ENCODE results near the gene FUCA1.
"Not testable (repeated sequence)": the region's sequence is repeated elsewhere in the genome, so short reads cannot be mapped to it uniquely, and the experiment has no call there.

The FUCA1 gene

DNA sequence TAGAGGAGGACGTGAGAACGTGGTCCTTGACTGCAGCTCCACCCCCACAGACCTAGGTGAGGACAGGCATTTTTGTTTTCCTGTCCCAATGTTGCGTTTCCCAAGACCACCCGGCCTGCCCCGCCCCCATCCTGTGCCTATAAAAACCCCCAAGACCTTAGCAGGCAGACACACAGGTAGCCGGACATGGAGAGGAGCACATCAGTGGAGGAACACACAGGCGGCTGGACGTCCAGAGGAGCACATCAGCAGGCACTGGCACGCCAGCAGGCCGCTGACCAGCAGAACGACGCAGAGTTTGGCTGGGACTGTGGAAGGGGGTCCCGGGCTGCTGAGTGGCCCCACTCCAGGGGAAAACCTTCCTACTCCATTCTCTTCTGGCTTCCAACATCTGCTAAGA, 30.2 kb downstream of the FUCA1 start:
- DNase-seq = no peak

- no peak for DNase-seq
These were observed 32.1 kb downstream of the FUCA1 start for GRCh38 chr1:23836037-23836436.

GRCh38 chr1:23834156-23834555, 33.9 kb downstream of the FUCA1 start:
- DNase-seq = not testable (repeated sequence)

- no peak for DNase-seq
These were observed 40.4 kb downstream of the FUCA1 start for GRCh38 chr1:23827717-23828116.

DNA sequence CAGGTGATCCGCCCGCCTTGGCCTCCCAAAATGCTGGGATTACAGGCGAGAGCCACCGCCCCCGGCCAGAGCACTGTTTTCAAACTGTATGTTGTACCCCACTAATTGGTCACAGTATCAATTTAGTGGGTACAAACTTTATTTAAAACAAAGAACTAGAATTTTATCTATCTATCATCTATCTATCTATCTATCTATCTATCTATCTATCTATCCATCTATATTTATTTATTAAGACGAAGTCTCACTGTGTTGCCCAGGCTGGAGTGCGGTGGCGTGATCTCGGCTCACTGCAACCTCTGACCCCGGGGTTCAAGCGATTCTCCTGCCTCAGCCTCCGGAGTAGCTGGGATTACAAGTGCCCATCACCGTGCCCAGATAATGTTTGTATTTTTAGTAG, 41.5 kb downstream of the FUCA1 start:
- DNase-seq = not testable (repeated sequence)

DNA sequence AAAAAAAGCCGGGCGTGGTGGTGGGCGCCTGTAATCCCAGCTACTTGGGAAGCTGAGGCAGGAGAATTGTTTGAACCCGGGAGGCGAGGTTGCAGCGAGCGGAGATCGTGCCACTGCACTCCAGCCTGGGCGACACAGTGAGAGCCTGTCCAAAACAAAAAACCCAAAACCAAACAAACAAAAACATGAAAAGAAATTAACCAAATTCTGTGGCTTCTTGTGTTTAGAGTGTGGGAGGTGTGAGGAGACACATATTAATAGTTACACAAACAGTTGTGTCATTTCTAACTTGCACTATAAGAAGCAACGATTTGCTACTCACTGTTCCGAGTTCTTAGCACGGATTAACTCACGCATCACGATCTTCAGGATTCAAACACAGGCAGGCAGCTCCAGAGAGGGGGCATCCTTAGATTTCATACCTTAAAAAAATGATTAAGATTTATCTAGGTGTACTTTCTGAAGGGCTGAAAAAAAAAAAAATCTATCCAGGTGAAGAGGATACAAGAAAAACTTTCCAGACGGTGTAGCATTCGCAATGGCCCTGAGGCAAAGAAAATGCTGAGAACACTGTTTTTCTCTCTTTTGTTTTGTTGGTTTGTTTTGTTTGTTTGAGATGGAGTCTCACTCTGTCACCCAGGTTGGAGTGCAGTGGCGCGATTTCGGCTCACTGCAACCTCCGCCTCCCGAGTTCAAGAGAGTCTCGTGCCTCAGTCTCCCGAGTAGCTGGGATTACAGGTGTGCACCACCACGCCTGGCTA, 42.1 kb downstream of the FUCA1 start:
- DNase-seq = no peak

- DNase-seq = peak; percentile 90
These were observed 42.9 kb downstream of the FUCA1 start, which contains the start of gene HMGCL for GRCh38 chr1:23825076-23825761. Gene HMGCL (minus strand): TSS chr1:23825429. CDS start chr1:23825415, 14 bp downstream.

DNA sequence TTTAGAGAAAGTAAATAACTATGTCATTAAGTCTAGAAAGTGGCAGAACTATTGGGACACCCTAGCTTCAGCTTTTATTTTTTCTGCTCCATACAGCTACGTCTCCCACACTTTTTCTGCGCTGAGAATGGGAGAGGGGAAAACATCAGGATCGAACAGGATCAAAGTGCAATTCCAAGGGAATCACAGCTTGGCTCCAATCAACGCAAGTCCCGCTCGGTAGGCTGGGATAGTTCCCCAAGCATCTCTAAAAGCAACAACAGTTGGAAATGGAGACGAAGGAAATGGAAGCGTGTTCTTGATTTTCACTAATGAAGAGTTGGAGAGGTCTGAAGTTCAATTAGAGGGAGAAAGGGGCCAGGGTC, 43.4 kb downstream of the FUCA1 start:
- no peak for DNase-seq

GRCh38 chr1:23823767-23824166, 44.3 kb downstream of the FUCA1 start:
- DNase-seq = no peak

GRCh38 chr1:23817633-23818032, 50.5 kb downstream of the FUCA1 start:
- DNase-seq = no peak

DNA sequence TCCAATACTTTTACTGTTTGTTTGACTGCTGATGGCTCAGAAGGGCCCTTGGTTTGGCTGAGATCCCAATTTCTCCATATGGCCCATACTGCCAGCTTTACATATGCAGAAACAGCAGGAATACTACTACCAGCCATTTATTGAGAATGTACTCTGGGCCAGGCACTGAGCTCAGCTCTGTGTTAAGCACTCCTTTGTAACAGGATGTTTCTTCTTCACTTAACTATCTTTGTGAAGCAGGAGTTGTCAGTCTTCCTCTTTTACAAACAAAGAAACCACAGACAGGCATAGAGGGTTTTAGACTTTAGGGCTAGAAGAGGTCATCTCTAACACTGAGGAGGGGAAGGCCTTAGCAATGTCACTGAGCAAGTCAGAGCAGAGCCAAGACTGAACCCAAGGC, 51.2 kb downstream of the FUCA1 start:
- DNase-seq = no peak

DNA sequence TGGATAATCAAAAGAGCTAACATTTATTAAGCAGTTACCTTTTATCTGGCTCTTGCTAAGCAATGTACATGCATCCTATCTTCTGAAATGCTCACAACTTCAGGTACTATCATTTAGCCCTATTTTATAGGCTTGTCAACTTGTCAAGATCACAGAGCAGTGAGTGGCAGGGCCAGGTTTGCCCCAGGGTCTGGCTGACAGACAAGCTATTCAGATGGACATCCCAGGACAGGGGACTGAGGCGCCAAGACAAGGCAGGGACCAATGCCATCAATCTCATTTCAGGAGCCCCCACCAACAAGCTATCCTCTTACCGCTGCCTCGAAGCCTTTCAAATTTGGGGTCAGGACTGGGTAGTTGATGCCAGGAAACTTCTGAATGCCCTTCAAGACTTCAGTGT, 51.7 kb downstream of the FUCA1 start:
- DNase-seq = no peak

GRCh38 chr1:23814016-23814415, 54.1 kb downstream of the FUCA1 start:
- DNase-seq = no peak

DNA sequence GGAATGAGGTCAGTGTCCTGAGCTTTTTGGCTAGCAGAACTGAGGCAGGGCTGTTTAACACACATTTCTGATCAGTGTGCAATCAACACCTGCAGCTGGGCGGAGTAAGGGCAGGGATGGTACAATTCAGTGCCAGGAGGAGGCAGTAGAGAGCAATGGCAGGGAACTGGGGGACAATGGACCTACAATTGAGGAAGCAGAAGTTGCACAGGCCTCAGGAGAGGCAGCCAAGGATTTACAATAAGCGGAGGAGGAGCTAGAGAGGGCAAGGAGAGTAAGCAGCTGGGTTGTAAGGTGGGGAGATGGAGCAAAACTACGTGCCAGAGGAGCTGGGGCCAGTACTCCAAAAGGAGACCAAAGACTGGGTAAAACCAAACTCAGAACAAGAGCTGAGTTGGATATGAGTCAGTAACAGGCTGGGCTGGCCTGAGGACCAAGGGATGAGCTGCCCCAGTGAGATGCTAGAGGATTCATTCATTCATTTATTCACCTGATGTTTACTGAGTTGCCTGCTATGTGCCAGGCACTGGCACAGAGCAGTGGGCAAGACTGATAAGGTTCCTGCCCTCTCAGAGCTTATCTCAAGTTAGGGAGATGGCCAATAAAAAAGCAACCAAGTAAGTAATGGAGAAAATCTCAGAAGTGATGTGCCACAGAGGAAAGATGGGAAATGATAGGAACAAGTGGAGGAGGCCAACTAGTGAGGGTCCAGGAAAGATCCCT, 57.1 kb downstream of the FUCA1 start:
- DNase-seq = no peak

DNA sequence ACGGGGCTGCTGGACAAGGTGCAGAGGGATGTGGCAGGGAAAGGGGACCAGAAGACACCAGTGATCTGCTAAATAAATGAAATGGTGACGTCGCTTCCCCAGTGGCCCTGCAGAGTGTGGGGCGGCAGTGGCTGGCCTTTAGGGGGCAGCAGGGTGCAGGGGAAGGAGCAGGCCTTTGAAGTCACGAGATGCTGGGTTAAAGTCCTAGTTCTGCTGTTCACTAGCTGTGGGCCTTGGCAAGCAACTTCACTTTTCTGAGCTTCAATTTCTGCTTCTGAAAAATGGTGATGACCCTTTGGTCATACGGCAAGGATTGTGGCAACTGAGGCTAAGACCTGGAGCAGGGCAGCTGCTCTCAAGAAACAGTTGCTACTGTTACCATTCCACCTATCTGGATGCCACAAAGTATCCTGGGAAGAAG, 58.3 kb downstream of the FUCA1 start:
- peak; percentile 67 for DNase-seq

DNA sequence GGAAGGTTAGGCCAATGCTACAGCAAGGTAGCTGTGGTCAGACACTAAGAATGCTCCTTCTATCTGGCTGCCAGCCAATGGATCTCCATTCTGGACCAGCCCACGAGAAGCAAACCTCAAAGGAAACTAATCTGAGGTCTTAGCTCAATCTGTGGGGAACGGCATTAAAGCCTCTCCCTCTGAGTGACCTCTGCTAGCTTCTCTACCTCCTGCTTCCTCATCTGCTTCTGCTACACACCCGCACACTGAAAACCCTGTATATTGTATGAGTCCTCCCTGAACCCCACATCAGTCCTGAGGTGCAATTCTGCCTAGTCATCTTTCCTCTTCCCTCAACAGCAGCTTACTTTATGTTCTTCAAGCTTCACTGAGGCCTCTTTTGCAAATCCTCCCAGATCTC, 60.6 kb downstream of the FUCA1 start:
- DNase-seq = no peak

DNA sequence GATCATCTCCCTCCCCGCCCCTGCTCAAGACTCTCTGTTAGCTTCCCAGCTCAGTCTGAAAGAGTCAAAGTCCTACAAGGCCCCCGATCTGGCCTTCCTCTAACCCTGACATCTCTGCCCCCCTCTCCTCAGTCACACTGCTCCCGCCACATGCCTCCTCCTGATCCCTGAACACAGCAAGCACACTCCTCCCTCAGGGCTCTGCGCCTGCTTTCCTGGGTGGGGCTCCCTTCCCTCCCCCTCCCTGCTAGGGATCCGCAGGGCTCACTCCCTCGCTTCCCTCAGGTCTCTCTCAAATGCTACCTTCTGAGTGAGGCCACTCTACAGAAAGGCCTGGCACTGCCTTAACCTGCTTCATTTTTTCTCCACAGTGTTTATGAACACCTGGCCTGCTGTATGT, 61.8 kb downstream of the FUCA1 start:
- DNase-seq = no peak

DNA sequence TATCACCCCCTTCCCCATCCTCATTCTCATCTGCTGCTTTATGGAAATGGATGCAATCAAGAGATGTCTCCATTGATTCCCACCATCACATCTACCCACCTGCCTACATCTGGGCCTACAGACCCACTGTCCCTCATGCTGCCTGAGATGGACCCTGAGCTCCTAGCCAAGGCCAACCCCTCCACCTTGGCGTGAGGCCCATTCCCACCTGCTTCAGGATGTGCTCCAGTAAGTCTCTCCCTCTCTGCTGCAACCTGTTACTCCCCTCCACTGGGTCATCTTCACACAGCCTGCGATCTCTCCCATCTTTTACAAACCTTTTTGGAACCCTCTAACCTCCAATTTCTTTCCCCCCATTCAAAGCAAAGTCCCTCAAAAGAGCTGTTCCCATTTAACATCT, 63.1 kb downstream of the FUCA1 start:
- no peak for DNase-seq

DNA sequence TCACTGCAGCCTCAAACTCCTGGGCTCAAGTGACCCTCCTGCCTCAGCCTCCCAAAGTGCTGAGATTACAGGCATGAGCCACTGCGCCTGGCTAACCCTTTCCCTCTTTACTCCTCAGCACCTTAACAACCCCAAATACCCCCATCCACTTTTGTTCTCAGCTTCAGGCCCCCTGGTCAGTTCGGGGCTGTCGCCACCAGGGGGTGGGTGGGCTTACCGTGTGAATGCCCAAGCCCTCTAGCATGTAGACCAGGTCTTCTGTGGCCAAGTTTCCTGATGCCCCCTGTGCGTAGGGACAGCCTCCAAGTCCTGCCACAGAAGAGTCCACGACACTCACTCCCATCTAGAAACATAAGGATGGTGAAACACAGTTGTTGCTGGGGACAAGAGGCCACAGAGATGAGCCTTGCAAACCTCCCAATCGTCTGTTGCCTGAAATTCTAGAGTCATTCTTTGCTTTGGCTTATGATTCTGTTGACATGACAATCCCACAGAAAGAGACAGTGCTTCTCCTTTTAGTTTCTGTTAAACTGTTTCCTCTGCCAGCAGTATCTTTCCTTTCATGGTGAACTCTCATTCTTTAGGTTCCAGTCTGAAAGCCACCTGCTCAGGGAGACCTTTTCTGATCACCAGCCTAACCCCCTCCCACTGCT, 63.8 kb downstream of the FUCA1 start:
- DNase-seq = no peak

GRCh38 chr1:23803674-23804073, 64.4 kb downstream of the FUCA1 start:
- DNase-seq = no peak

DNA sequence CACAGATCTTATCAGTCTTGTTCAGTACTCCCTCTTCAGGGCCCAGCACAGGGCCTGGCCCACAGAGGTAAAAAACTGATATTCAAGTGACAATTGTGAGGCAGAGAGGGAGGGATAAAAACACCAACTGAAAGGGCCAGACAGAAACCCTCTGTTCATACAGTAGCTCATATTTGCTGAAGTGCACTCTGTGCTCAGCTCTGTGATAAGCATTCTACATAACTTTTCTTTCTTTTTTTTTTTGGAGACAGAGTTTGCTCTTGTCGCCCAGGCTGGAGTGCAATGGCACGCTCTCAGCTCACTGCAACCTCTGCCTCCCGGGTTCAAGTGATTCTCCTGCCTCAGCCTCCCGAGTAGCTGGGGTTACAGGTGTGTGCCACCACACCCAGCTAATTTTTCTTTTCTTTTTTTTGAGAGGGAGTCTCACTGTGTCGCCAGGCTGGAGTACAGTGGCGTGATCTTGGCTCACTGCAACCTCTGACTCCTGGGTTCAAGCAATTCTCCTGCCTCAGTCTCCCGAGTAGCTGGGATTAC, 65.2 kb downstream of the FUCA1 start:
- not testable (repeated sequence) for DNase-seq

GRCh38 chr1:23801876-23802275, 66.2 kb downstream of the FUCA1 start:
- DNase-seq = no peak

DNA sequence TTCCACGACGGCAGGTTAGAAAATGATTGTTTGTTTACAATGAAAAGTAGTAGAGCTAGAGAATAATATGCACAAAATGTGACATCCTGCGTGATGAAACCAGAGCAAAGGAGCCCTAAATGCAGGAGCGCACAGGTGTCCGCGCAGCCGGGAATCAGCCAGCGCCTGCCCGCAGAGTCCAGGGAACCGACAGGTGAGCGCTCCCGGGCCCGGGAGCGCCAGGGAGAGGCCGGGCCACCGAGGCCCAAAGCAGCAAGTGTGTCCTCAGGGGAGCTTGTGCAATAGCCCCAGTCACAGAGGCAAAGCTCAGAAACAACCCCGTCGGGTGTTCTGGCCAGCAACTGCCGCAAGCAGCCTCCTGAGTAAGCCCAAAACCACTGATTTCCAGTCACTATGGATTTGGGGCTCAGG, 66.7 kb downstream of the FUCA1 start:
- no peak for DNase-seq

Data from fibroblast of skin of scalp (primary cell).